NCI-H748 treated with DMSO at 0.1 percent for 48 hours (cell line): ENCODE results near the gene TBCE.
A peak's percentile ranks its signal among the peaks of the same experiment; 100 is the strongest.

Experiments used
- DNase-seq: peaks from one replicate; lab custom pipeline; 2025; lab: John Stamatoyannopoulos, UW

Gene TBCE

GRCh38 chr1:235367000-235367908 is at the start of gene TBCE:
Gene TBCE, plus strand, starts transcription at chr1:235367427. Its CDS starts 12,623 bp downstream, at chr1:235380050.
- peak; percentile 88 for DNase-seq

- DNase-seq, result no peak
Measured at GRCh38 chr1:235319255-235319654, 48.0 kb upstream of the TBCE start.

- DNase-seq, result no peak
Measured at GRCh38 chr1:235320521-235321179, 46.6 kb upstream of the TBCE start.

GRCh38 chr1:235324296-235324695 is 42.9 kb upstream of the TBCE start:
- no peak for DNase-seq

- no peak for DNase-seq
Measured at GRCh38 chr1:235325139-235325538, 42.1 kb upstream of the TBCE start.

GRCh38 chr1:235325854-235326253 is 41.4 kb upstream of the TBCE start:
- no peak for DNase-seq

- no peak for DNase-seq
Measured at GRCh38 chr1:235326719-235327558, 40.3 kb upstream of the TBCE start.

GRCh38 chr1:235327559-235328270 is 39.5 kb upstream of the TBCE start, which contains the start of gene ARID4B:
Gene ARID4B, minus strand, starts transcription at chr1:235328179. Its CDS starts 1,260 bp downstream, at chr1:235326919.
- no peak for DNase-seq

- peak; percentile 94 for DNase-seq
Measured at GRCh38 chr1:235328271-235329138, 38.7 kb upstream of the TBCE start, which contains the start of gene GGPS1. Gene GGPS1, plus strand, starts transcription at chr1:235328570. Its CDS starts 6,695 bp downstream, at chr1:235335265.

GRCh38 chr1:235329139-235329902 is 37.9 kb upstream of the TBCE start:
- DNase-seq, result no peak

- no peak for DNase-seq
Measured at GRCh38 chr1:235330918-235331285, 36.3 kb upstream of the TBCE start.

- DNase-seq, result no peak
Measured at GRCh38 chr1:235331401-235331800, 35.8 kb upstream of the TBCE start.

- no peak for DNase-seq
Measured at GRCh38 chr1:235336903-235337302, 30.3 kb upstream of the TBCE start.

GRCh38 chr1:235339746-235340145 is 27.5 kb upstream of the TBCE start:
- no peak for DNase-seq

GRCh38 chr1:235341334-235341733 is 25.9 kb upstream of the TBCE start:
- no peak for DNase-seq

- no peak for DNase-seq
Measured at GRCh38 chr1:235342039-235342438, 25.2 kb upstream of the TBCE start.

GRCh38 chr1:235342471-235342870 is 24.8 kb upstream of the TBCE start:
- DNase-seq, result no peak

- DNase-seq, result no peak
Measured at GRCh38 chr1:235343726-235344125, 23.5 kb upstream of the TBCE start.

GRCh38 chr1:235351441-235351840 is 15.8 kb upstream of the TBCE start:
- no peak for DNase-seq

- DNase-seq, result no peak
Measured at GRCh38 chr1:235351898-235352297, 15.3 kb upstream of the TBCE start.
